ENCODE measurements around the gene POLR1G. TPM values are rescaled to one million over a fixed set of nuclear protein-coding genes. Genes with fewer than 3 reads are reported as not detected.

The POLR1G gene
- total RNA-seq, 4 donors from 2014 or later, result 2.9 to 8.7 (median 6.0) TPM

DNA sequence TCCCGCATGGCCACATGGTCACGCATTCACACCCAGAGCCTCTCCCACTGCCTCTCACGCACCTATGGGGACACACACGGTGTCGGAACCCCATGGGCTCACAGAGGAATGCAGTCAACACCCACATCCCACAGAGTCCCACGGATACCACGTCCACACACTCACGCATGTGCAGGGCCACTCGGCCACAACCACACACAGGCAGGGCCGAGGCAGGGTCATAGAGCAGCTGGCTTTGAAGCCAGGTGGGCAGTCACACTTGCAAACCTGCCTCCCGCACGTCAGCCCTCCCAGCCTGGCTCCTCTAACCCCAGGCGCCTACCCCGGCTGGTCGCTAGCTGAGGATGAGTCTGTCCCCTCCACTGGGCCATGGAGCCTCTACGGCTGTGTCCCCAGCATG, 44.2 kb upstream of the POLR1G start:
- Histone ChIP-seq H3K27me3 (no peaks in the 10 kb centered on the region), H3K36me3 (peaks cover 8 to 80% (median 57%) of the 10 kb centered on the region in 4 donors), H3K9me3 (no peaks in the 10 kb centered on the region), H3K4me1 (no peaks in the 10 kb centered on the region), H3K4me3 (no peak overlapping the region), H3K27ac (replicated peaks in 1 of 4) (no peak overlapping the region)
- DNase-seq (ENCODE audit: extremely low spot score), result no peak
- TF ChIP-seq POLR2AphosphoS5 (IDR thresholded peaks at IDR 0.05) (no peak), POLR2A (IDR thresholded peaks at IDR 0.05; ENCODE audit: low read depth) (no peak), EP300 (IDR thresholded peaks at IDR 0.05) (no peak)
- TF ChIP-seq, protein P1, sequence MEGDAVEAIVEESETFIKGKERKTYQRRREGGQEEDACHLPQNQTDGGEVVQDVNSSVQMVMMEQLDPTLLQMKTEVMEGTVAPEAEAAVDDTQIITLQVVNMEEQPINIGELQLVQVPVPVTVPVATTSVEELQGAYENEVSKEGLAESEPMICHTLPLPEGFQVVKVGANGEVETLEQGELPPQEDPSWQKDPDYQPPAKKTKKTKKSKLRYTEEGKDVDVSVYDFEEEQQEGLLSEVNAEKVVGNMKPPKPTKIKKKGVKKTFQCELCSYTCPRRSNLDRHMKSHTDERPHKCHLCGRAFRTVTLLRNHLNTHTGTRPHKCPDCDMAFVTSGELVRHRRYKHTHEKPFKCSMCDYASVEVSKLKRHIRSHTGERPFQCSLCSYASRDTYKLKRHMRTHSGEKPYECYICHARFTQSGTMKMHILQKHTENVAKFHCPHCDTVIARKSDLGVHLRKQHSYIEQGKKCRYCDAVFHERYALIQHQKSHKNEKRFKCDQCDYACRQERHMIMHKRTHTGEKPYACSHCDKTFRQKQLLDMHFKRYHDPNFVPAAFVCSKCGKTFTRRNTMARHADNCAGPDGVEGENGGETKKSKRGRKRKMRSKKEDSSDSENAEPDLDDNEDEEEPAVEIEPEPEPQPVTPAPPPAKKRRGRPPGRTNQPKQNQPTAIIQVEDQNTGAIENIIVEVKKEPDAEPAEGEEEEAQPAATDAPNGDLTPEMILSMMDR (IDR thresholded peaks at IDR 0.05), result no peak
- 100% methylated on average over 3 of the region's 16 CpGs for WGBS
- intact Hi-C loops (cut with DNase I), result no loop called here

- no peak for DNase-seq (ENCODE audit: extremely low spot score)
- Histone ChIP-seq H3K4me1 (peaks cover 0 to 1% (median 0%) of the 10 kb centered on the region in 4 donors), H3K27me3 (no peaks in the 10 kb centered on the region), H3K9me3 (no peaks in the 10 kb centered on the region), H3K27ac (replicated peaks in 1 of 4) (no peak overlapping the region), H3K4me3 (no peak overlapping the region), H3K36me3 (peaks cover 8 to 68% (median 49%) of the 10 kb centered on the region in 4 donors)
- TF ChIP-seq POLR2A (IDR thresholded peaks at IDR 0.05; ENCODE audit: low read depth), result no peak
- TF ChIP-seq EP300 (IDR thresholded peaks at IDR 0.05), result no peak
- TF ChIP-seq, protein P1 (IDR thresholded peaks at IDR 0.05), result no peak
- no peak for TF ChIP-seq POLR2AphosphoS5 (IDR thresholded peaks at IDR 0.05)
- intact Hi-C loops (cut with DNase I), result no loop called here
- WGBS, result 92% methylated on average over 14 of the region's 44 CpGs
Observed at GRCh38 chr19:45363861-45364459, 42.5 kb upstream of the POLR1G start.

GRCh38 chr19:45364696-45365095, 41.7 kb upstream of the POLR1G start:
- no peaks in the 10 kb centered on the region for H3K27me3 ChIP-seq

DNA sequence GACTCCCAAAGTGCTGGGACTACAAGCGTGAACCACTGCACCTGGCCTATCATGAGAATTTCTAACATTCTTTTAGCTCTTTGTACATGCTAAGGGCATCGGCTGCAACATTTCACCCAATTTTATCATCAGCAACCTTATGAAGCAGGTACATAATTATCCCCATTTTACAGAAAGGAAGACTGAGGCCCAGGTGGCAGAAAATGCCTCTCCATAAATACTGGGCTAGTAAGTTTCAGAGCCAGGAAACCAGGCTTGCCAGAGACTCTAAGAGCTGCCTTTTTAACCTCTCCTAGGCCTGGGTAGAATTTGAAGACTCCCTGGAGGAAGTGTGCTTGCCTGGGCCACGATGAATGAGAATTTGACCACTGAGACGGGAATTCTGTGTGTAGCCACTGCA, 38.3 kb upstream of the POLR1G start:
- H3K4me1 ChIP-seq, result peaks cover 7 to 19% (median 12%) of the 10 kb centered on the region in 4 donors
- H3K9me3 ChIP-seq, result no peaks in the 10 kb centered on the region
- H3K4me3 ChIP-seq, result no peak overlapping the region
- no peak for TF ChIP-seq POLR2A (IDR thresholded peaks at IDR 0.05; ENCODE audit: low read depth)
- H3K27ac ChIP-seq (replicated peaks in 1 of 4), result no peak overlapping the region
- peaks cover 8 to 30% (median 22%) of the 10 kb centered on the region in 4 donors for H3K36me3 ChIP-seq
- WGBS, result 93% methylated on average over 3 of the region's 4 CpGs
- no peak for DNase-seq (ENCODE audit: extremely low spot score)
- intact Hi-C loops (cut with DNase I), result no loop called here
- H3K27me3 ChIP-seq, result no peaks in the 10 kb centered on the region

More at GRCh38 chr19:45364696-45365095, 41.7 kb upstream of the POLR1G start:
- no peak for TF ChIP-seq POLR2A (IDR thresholded peaks at IDR 0.05; ENCODE audit: low read depth)
- TF ChIP-seq, protein P1 (IDR thresholded peaks at IDR 0.05), result no peak
- no peak for TF ChIP-seq EP300 (IDR thresholded peaks at IDR 0.05)
- no peak for TF ChIP-seq POLR2AphosphoS5 (IDR thresholded peaks at IDR 0.05)
- DNase-seq (ENCODE audit: extremely low spot score), result no peak
- Histone ChIP-seq H3K9me3 (no peaks in the 10 kb centered on the region), H3K4me3 (no peak overlapping the region), H3K36me3 (peaks cover 8 to 62% (median 42%) of the 10 kb centered on the region in 4 donors), H3K27ac (replicated peaks in 1 of 4) (no peak overlapping the region), H3K4me1 (peaks cover 2 to 9% (median 5%) of the 10 kb centered on the region in 4 donors)
- intact Hi-C loops (cut with DNase I), result no loop called here
- 94% methylated on average over 7 of the region's 12 CpGs for WGBS

- no peak overlapping the region for H3K4me3 ChIP-seq
- no peak overlapping the region for H3K27ac ChIP-seq (replicated peaks in 1 of 4)
- peaks cover 3 to 23% (median 16%) of the 10 kb centered on the region in 4 donors for H3K36me3 ChIP-seq
- H3K9me3 ChIP-seq, result no peaks in the 10 kb centered on the region
- DNase-seq (ENCODE audit: extremely low spot score), result no peak
- intact Hi-C loops (cut with DNase I), result no loop called here
- no peaks in the 10 kb centered on the region for H3K27me3 ChIP-seq
- 95% methylated on average over 10 of the region's 11 CpGs for WGBS
- no peak for TF ChIP-seq EP300 (IDR thresholded peaks at IDR 0.05)
- TF ChIP-seq POLR2AphosphoS5 (IDR thresholded peaks at IDR 0.05), result no peak
- TF ChIP-seq POLR2A (IDR thresholded peaks at IDR 0.05; ENCODE audit: low read depth), result no peak
- TF ChIP-seq, protein P1 (IDR thresholded peaks at IDR 0.05), result no peak
- peaks cover 7 to 19% (median 12%) of the 10 kb centered on the region in 4 donors for H3K4me1 ChIP-seq
Observed at GRCh38 chr19:45368737-45369340, 37.6 kb upstream of the POLR1G start.
